ENCODE results near the gene CD164L2.

CD164L2 gene

GRCh38 chr1:27428316-27429028, 45.3 kb upstream of the CD164L2 start:
- Histone ChIP-seq H3K4me1 (ENCODE audit: low read depth, poor library complexity, severe bottlenecking) (peaks cover 7% of the 10 kb centered on the region), H3K36me3 (ENCODE audit: insufficient read depth) (no peaks in the 10 kb centered on the region), H3K27me3 (ENCODE audit: insufficient read depth, low read depth) (no peaks in the 10 kb centered on the region), H3K4me3 (IDR thresholded peaks at IDR 0.05; ENCODE audit: insufficient read depth, low read depth, low read length) (no peak overlapping the region), H2AFZ (ENCODE audit: low read depth) (no peak overlapping the region), H3K27ac (no peak overlapping the region), H3K79me2 (ENCODE audit: insufficient read depth, low read depth) (peaks cover 14% of the 10 kb centered on the region; the same call in 1 of the 2 replicates), H3K9ac (no peak overlapping the region), H4K20me1 (ENCODE audit: insufficient read depth) (no peaks in the 10 kb centered on the region), H3K4me2 (no peak overlapping the region)
- no peak for TF ChIP-seq CTCF (conservative IDR thresholded peaks at IDR 0.05; ENCODE audit: low read depth, low read length)

- Histone ChIP-seq H3K4me1 (ENCODE audit: low read depth, poor library complexity, severe bottlenecking) (peaks cover 7% of the 10 kb centered on the region), H3K27ac (no peak overlapping the region), H3K9ac (no peak overlapping the region), H3K4me2 (no peak overlapping the region), H2AFZ (ENCODE audit: low read depth) (no peak overlapping the region), H3K27me3 (ENCODE audit: insufficient read depth, low read depth) (no peaks in the 10 kb centered on the region), H3K4me3 (IDR thresholded peaks at IDR 0.05; ENCODE audit: insufficient read depth, low read depth, low read length) (no peak overlapping the region), H3K79me2 (ENCODE audit: insufficient read depth, low read depth) (peaks cover 14% of the 10 kb centered on the region; the same call in 1 of the 2 replicates), H3K36me3 (ENCODE audit: insufficient read depth) (no peaks in the 10 kb centered on the region), H4K20me1 (ENCODE audit: insufficient read depth) (no peaks in the 10 kb centered on the region)
- TF ChIP-seq CTCF (conservative IDR thresholded peaks at IDR 0.05; ENCODE audit: low read depth, low read length) = no peak
Observed at GRCh38 chr1:27427816-27428315, 44.7 kb upstream of the CD164L2 start.

- Histone ChIP-seq H3K36me3 (ENCODE audit: insufficient read depth) (no peaks in the 10 kb centered on the region), H2AFZ (ENCODE audit: low read depth) (no peak overlapping the region), H3K4me1 (ENCODE audit: low read depth, poor library complexity, severe bottlenecking) (peaks cover 7% of the 10 kb centered on the region), H3K4me2 (no peak overlapping the region), H3K4me3 (IDR thresholded peaks at IDR 0.05; ENCODE audit: insufficient read depth, low read depth, low read length) (no peak overlapping the region), H3K9ac (no peak overlapping the region), H3K27ac (no peak overlapping the region), H3K27me3 (ENCODE audit: insufficient read depth, low read depth) (no peaks in the 10 kb centered on the region), H3K79me2 (ENCODE audit: insufficient read depth, low read depth) (peaks cover 14% of the 10 kb centered on the region; the same call in 1 of the 2 replicates), H4K20me1 (ENCODE audit: insufficient read depth) (no peaks in the 10 kb centered on the region)
- TF ChIP-seq CTCF (conservative IDR thresholded peaks at IDR 0.05; ENCODE audit: low read depth, low read length) = no peak
Observed at GRCh38 chr1:27427329-27427728, 44.2 kb upstream of the CD164L2 start.

- Histone ChIP-seq H3K79me2 (ENCODE audit: insufficient read depth, low read depth) (peaks cover 3% of the 10 kb centered on the region; the same call in 1 of the 2 replicates), H3K27ac (no peak overlapping the region), H3K4me2 (no peak overlapping the region), H3K4me1 (ENCODE audit: low read depth, poor library complexity, severe bottlenecking) (peaks cover 11% of the 10 kb centered on the region), H3K36me3 (ENCODE audit: insufficient read depth) (no peaks in the 10 kb centered on the region), H3K27me3 (ENCODE audit: insufficient read depth, low read depth) (no peaks in the 10 kb centered on the region), H3K9ac (no peak overlapping the region), H4K20me1 (ENCODE audit: insufficient read depth) (no peaks in the 10 kb centered on the region), H3K4me3 (IDR thresholded peaks at IDR 0.05; ENCODE audit: insufficient read depth, low read depth, low read length) (no peak overlapping the region), H2AFZ (ENCODE audit: low read depth) (no peak overlapping the region)
- no peak for TF ChIP-seq CTCF (conservative IDR thresholded peaks at IDR 0.05; ENCODE audit: low read depth, low read length)
Observed at GRCh38 chr1:27423709-27424108, 40.6 kb upstream of the CD164L2 start.

Data from KMS-11 (cell line).